Kidney (tissue), 14 donors: ENCODE measurements around the gene SRGAP3. TPM values are rescaled to one million over a fixed set of nuclear protein-coding genes. Genes with fewer than 3 reads are reported as not detected.

Experiments used
- DNase-seq, 5 donors: peaks; one replicate each; pipeline ENCODE4 v3.0.0-alpha.2; 2013 to 2020
- FAIRE-seq: peaks from 2 replicates; lab custom pipeline; 2012; peaks lifted over from hg19 to GRCh38; lab: Jason Lieb, UNC
- H3K27ac ChIP-seq, 2 donors: one replicate each; pipeline ENCODE4 v1.7.0; 2013; ENCODE audit warnings: low read depth in 2 of 2, low read length in 2 of 2, inconsistent platforms in 1 of 2
- H3K27me3 ChIP-seq: one replicate; pipeline ENCODE4 v1.7.1; 2013; ENCODE audit warnings: low read length, inconsistent platforms; ENCODE audit not compliant: control insufficient read depth, insufficient read depth
- H3K36me3 ChIP-seq, 3 donors: one replicate each; pipeline versions ENCODE4 v1.7.0 to v1.7.1; 2013; ENCODE audit warnings: low read length in 3 of 3, control low read depth in 1 of 3, inconsistent platforms in 1 of 3; ENCODE audit not compliant: insufficient read depth in 3 of 3, control insufficient read depth in 2 of 3
- H3K4me1 ChIP-seq, 3 donors: one replicate each; pipeline versions ENCODE4 v1.7.0 to v1.7.1; 2013; ENCODE audit warnings: low read length in 3 of 3, inconsistent platforms in 1 of 3, low read depth in 1 of 3; ENCODE audit not compliant: control insufficient read depth in 2 of 3, insufficient read depth in 2 of 3
- H3K4me3 ChIP-seq, 3 donors: one replicate each; pipeline versions ENCODE4 v1.7.0 to v1.8.1; 2013; ENCODE audit warnings: low read length in 3 of 3, control low read depth in 1 of 3, inconsistent platforms in 1 of 3
- H3K9ac ChIP-seq, 3 donors: one replicate each; pipeline versions ENCODE4 v1.7.0 to v1.7.1; 2013; ENCODE audit warnings: low read length in 3 of 3, control low read depth in 1 of 3, inconsistent platforms in 1 of 3
- H3K9me3 ChIP-seq, 3 donors: one replicate each; pipeline versions ENCODE4 v1.7.0 to v1.7.1; 2013; ENCODE audit warnings: low read length in 3 of 3, control low read depth in 1 of 3, inconsistent platforms in 1 of 3; ENCODE audit not compliant: control insufficient read depth in 2 of 3, insufficient read depth in 1 of 3
- intact Hi-C: fragments of 100-400 bp; cut with DNase I; formaldehyde crosslinking; loops from one replicate; pipeline ENCODE4 v1.11.1; 2022
- polyA plus RNA-seq: library from polyadenylated mRNA; stranded (reverse); fragments of 350-450 nt; fragmentation: Illumina TruSeq; extraction: RNeasy Lipid Tissue Mini Kit (QIAGEN cat#74804); gene quantifications from one replicate; pipeline ENCODE4 v1.2.3, GENCODE V29; 2014; ENCODE audit warnings: low read depth, low replicate concordance; ENCODE audit not compliant: insufficient read depth
- total RNA-seq: library from RNA; stranded (reverse); fragmentation: NEBNext Ultra II Directional; extraction: Animal tissue kit (Norgen Biotek cat#: 25700); gene quantifications from one replicate; pipeline ENCODE4 v1.2.1, GENCODE V29; 2021
- TF ChIP-seq, protein P1 (sequence below): IDR thresholded peaks from 3 replicates; pipeline ENCODE4 v1.5.1; 2012; ENCODE audit warnings: mild to moderate bottlenecking, moderate library complexity, borderline replicate concordance; ENCODE audit not compliant: insufficient read depth; ENCODE audit errors: extremely low read depth
- donor health status: control.
- donor health status: control.
- donor health status: control.
- donor health status: control.
- donor health status: control.
- donor health status: DM: yes; HTN: yes; CAD: no.
- donor health status: Normal renal cell carcinoma (clear cell type).

The SRGAP3 gene
- total and polyA plus RNA-seq, 2 donors from 2014 or later, result 4.1 to 24.3 TPM

DNA sequence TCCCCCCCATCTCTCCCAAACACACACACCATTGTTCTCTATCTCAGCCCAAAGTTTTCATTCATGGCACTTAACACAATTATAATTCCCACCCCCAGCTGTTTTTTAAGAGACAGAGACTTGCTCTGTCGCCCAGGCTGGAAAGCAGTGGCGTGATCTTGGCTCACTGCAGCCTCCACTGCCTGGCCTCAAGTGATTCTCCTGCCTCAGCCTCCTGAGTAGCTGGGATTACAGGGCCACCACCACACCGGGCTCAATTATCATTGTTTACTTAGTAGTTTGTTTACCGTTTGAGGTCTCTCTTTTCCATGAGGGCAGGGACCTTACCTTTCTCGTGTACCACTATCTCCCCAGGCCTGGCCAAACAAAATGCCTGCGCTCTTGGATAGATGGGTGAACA is 206.4 kb downstream of the SRGAP3 start:
- TF ChIP-seq, protein P1, sequence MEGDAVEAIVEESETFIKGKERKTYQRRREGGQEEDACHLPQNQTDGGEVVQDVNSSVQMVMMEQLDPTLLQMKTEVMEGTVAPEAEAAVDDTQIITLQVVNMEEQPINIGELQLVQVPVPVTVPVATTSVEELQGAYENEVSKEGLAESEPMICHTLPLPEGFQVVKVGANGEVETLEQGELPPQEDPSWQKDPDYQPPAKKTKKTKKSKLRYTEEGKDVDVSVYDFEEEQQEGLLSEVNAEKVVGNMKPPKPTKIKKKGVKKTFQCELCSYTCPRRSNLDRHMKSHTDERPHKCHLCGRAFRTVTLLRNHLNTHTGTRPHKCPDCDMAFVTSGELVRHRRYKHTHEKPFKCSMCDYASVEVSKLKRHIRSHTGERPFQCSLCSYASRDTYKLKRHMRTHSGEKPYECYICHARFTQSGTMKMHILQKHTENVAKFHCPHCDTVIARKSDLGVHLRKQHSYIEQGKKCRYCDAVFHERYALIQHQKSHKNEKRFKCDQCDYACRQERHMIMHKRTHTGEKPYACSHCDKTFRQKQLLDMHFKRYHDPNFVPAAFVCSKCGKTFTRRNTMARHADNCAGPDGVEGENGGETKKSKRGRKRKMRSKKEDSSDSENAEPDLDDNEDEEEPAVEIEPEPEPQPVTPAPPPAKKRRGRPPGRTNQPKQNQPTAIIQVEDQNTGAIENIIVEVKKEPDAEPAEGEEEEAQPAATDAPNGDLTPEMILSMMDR, result no peak
- no peak for DNase-seq
- H3K36me3 ChIP-seq, result no peaks in the 10 kb centered on the region
- H3K4me1 ChIP-seq, result no peaks in the 10 kb centered on the region
- no peak overlapping the region for H3K27ac ChIP-seq
- H3K27me3 ChIP-seq, result no peaks in the 10 kb centered on the region
- H3K9ac ChIP-seq, result no peak overlapping the region
- H3K4me3 ChIP-seq, result no peak overlapping the region
- intact Hi-C loops, result no loop called here
- no peaks in the 10 kb centered on the region for H3K9me3 ChIP-seq
- FAIRE-seq, result no peak

DNA sequence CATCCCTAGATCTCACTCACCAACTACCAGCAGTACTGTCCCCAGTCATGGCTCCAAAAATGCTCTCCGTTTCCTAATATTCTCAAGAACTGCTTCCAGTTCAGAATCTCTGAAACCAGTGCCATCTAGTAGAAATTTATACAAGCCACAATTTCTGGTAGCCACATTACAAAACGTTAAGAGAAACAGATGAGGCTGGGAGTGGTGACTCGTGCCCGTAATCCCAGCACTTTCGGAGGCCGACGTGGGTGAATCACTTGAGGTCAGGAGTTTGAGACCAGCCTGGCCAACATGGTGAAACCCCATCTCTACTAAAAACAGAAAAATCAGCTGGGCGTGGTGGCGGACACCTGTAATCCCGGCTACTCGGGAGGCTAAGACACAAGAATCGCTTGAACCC is 207.8 kb downstream of the SRGAP3 start:
- Histone ChIP-seq H3K4me1 (no peaks in the 10 kb centered on the region), H3K27me3 (no peaks in the 10 kb centered on the region), H3K36me3 (no peaks in the 10 kb centered on the region), H3K9me3 (no peaks in the 10 kb centered on the region), H3K4me3 (no peak overlapping the region), H3K9ac (no peak overlapping the region), H3K27ac (no peak overlapping the region)
- TF ChIP-seq, protein P1, result no peak
- DNase-seq (no peak), FAIRE-seq (no peak)
- intact Hi-C loops, result no loop called here

DNA sequence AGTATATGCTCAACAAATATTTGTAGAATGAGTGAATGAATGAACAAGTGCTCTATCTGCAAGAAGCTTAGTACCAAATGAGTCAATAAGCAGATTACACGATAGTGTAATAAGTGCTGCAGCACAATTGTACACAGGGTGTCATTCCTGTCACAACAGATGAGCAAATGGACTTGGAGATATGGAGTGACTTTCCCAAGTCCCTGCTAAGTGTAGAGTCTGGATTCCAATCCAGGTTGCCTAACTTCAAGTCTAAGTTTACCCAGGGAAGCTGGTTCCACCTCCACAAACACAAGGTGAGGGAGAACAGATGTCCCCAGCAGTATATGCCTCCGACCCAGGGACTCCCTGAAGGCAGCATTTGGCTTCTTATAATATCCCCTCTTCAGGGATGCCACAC is 208.4 kb downstream of the SRGAP3 start:
- H3K27ac ChIP-seq, result no peak overlapping the region
- DNase-seq (no peak), FAIRE-seq (no peak)
- TF ChIP-seq, protein P1, result no peak
- H3K9me3 ChIP-seq, result no peaks in the 10 kb centered on the region
- intact Hi-C loops, result no loop called here
- H3K4me1 ChIP-seq, result peaks cover 0 to 3% (median 0%) of the 10 kb centered on the region in 3 donors
- no peak overlapping the region for H3K9ac ChIP-seq
- H3K36me3 ChIP-seq, result no peaks in the 10 kb centered on the region
- H3K4me3 ChIP-seq, result no peak overlapping the region
- no peaks in the 10 kb centered on the region for H3K27me3 ChIP-seq

DNA sequence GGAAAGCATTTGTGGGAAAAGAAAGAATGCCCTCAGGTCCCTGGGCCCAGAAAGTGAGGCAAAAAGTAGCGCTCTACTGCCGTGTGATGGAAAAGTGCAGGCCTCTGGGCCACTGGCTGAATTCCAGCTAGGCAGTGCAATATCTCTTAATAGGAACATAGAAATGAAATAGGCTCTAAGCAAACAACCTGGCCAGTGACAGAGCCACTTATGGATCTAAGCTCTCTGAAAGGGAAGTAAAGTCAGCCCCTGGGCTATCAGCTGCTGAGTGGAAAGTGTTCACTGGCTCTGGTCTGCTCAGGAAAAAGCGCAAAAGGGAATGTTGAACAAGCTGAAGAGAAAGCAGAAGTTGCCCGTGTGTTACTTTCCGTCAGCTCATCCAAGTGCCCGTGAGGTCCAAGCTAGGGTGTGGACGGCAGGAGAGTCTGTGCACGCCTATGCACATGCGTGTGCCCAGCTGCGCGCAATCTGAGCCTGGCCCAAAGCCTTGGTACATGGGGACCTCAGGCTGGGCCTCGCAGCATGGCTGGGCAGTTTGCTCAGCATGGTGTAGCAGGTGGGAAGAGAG is 212.2 kb downstream of the SRGAP3 start:
- intact Hi-C loops, result no loop called here
- H3K9me3 ChIP-seq, result no peaks in the 10 kb centered on the region
- H3K27ac ChIP-seq, result no peak overlapping the region
- no peak overlapping the region for H3K4me3 ChIP-seq
- no peaks in the 10 kb centered on the region for H3K36me3 ChIP-seq
- peaks cover 0 to 4% (median 0%) of the 10 kb centered on the region in 3 donors for H3K4me1 ChIP-seq
- H3K27me3 ChIP-seq, result no peaks in the 10 kb centered on the region
- no peak overlapping the region for H3K9ac ChIP-seq
- TF ChIP-seq, protein P1, result no peak
- DNase-seq (peak in 1 of 5 donors; percentile 15), FAIRE-seq (no peak)
